HepG2 (cell line): ENCODE measurements around the gene CNOT1.

ENCODE experiments used
- PRDM10 ChIP-seq: sonication (generic); formaldehyde crosslinking; IDR thresholded peaks from 2 replicates; pipeline ENCODE4 v1.4.0; 2020; ENCODE audit warnings: low read depth, missing genetic modification reagents
- ZBTB26 ChIP-seq: IDR thresholded peaks from 2 replicates; pipeline ENCODE4 v1.6.1; 2016; ENCODE audit warnings: missing compliant biosample characterization, missing genetic modification reagents, borderline replicate concordance
- TF ChIP-seq, protein P1 (sequence below): sonication (generic); formaldehyde crosslinking; IDR thresholded peaks from 2 replicates; pipeline ENCODE4 v1.5.0; 2020; ENCODE audit warnings: mild to moderate bottlenecking, missing genetic modification reagents, moderate library complexity

- TF ChIP-seq, protein P1, sequence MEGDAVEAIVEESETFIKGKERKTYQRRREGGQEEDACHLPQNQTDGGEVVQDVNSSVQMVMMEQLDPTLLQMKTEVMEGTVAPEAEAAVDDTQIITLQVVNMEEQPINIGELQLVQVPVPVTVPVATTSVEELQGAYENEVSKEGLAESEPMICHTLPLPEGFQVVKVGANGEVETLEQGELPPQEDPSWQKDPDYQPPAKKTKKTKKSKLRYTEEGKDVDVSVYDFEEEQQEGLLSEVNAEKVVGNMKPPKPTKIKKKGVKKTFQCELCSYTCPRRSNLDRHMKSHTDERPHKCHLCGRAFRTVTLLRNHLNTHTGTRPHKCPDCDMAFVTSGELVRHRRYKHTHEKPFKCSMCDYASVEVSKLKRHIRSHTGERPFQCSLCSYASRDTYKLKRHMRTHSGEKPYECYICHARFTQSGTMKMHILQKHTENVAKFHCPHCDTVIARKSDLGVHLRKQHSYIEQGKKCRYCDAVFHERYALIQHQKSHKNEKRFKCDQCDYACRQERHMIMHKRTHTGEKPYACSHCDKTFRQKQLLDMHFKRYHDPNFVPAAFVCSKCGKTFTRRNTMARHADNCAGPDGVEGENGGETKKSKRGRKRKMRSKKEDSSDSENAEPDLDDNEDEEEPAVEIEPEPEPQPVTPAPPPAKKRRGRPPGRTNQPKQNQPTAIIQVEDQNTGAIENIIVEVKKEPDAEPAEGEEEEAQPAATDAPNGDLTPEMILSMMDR (CRISPR knock-in tag): no peak
- TF ChIP-seq ZBTB26 (no peak), PRDM10 (CRISPR knock-in tag) (no peak)
Measured at GRCh38 chr16:58488531-58488930, 141.1 kb downstream of the CNOT1 start.
